ENCODE measurements around the gene C3orf52. TPM values are rescaled to one million over a fixed set of nuclear protein-coding genes. Genes with fewer than 3 reads are reported as not detected.

C3orf52 gene
- polyA plus RNA-seq, 1 donor from 2014 or later, result 0.21 TPM

DNA sequence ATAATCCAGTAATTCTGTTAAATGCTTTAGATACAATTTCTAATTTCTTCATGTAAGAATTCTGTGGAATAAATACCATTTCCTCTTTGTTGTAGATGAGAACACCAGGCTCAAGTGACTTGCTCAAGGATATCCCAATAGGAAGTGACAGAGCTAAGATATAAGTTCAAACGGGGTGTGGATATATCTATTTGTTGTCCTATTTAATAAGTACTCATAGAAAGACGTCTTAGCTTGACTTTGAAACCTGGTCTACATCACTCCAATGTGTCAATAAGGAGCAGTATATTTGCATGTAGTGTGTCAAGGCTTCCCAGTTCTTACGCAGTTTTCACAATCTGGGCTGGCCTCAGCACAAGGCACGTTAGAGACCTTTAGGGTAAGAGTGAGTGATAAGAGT, 51.6 kb downstream of the C3orf52 start:
- H3F3A ChIP-seq (ENCODE audit: insufficient read depth, low read length, poor library complexity, severe bottlenecking), result no peaks in the 10 kb centered on the region

DNA sequence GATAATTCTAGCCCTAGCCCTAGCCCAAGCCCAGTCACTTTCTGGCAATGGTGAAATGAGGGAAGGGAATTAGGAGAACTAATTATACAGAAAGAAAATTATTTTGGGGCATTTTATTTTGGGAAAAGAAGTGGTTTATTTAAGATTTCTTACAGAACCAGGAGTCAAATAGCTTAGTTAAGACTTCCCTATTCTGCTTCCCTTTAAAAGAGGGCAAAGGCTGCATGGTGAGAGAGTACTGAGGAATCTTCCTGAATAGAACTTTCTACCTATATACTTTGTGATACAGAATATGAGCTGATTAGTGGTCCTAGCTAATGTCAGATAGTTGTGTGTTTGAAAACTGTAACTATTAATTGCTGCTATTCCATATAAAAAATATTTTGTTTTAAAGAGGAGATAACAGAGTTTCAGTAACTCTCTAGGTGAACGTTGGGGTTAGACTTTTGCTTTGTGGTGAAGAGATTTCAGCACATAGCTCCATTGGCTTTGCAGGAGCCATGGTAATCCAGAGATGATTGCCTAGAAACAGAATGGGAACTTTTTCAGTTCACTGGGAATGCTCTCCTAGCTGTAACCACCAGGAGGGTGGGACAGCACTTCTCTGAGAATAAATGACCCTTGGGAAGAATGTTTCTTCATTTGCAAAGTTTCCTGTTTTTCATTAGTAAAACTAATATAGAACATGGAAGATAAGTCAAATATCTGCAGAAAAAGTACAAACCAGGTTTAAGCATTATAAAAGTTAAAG, 52.2 kb downstream of the C3orf52 start:
- H3K9me2 ChIP-seq (ENCODE audit: insufficient read depth, low read length), result no peaks in the 10 kb centered on the region
- H3K36me3 ChIP-seq (ENCODE audit: insufficient read depth, low read length), result no peaks in the 10 kb centered on the region
- no peak overlapping the region for H3K27ac ChIP-seq (ENCODE audit: low read length)
- TF ChIP-seq EZH2 (IDR thresholded peaks at IDR 0.05; ENCODE audit: borderline replicate concordance, insufficient read depth, low read length, poor library complexity, severe bottlenecking) (no peak), EP300 (conservative IDR thresholded peaks at IDR 0.05; ENCODE audit: poor library complexity, severe bottlenecking) (no peak), POLR2AphosphoS5 (IDR thresholded peaks at IDR 0.05) (no peak), SMC3 (conservative IDR thresholded peaks at IDR 0.05; ENCODE audit: poor library complexity) (no peak), TAF1 (IDR thresholded peaks at IDR 0.05; ENCODE audit: low read depth) (no peak), MXI1 (conservative IDR thresholded peaks at IDR 0.05; ENCODE audit: poor library complexity, severe bottlenecking) (no peak), RAD21 (conservative IDR thresholded peaks at IDR 0.05) (no peak)
- TF ChIP-seq, protein P1, sequence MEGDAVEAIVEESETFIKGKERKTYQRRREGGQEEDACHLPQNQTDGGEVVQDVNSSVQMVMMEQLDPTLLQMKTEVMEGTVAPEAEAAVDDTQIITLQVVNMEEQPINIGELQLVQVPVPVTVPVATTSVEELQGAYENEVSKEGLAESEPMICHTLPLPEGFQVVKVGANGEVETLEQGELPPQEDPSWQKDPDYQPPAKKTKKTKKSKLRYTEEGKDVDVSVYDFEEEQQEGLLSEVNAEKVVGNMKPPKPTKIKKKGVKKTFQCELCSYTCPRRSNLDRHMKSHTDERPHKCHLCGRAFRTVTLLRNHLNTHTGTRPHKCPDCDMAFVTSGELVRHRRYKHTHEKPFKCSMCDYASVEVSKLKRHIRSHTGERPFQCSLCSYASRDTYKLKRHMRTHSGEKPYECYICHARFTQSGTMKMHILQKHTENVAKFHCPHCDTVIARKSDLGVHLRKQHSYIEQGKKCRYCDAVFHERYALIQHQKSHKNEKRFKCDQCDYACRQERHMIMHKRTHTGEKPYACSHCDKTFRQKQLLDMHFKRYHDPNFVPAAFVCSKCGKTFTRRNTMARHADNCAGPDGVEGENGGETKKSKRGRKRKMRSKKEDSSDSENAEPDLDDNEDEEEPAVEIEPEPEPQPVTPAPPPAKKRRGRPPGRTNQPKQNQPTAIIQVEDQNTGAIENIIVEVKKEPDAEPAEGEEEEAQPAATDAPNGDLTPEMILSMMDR (IDR thresholded peaks at IDR 0.05; ENCODE audit: poor library complexity, severe bottlenecking), result no peak
- TF ChIP-seq, protein P2, sequence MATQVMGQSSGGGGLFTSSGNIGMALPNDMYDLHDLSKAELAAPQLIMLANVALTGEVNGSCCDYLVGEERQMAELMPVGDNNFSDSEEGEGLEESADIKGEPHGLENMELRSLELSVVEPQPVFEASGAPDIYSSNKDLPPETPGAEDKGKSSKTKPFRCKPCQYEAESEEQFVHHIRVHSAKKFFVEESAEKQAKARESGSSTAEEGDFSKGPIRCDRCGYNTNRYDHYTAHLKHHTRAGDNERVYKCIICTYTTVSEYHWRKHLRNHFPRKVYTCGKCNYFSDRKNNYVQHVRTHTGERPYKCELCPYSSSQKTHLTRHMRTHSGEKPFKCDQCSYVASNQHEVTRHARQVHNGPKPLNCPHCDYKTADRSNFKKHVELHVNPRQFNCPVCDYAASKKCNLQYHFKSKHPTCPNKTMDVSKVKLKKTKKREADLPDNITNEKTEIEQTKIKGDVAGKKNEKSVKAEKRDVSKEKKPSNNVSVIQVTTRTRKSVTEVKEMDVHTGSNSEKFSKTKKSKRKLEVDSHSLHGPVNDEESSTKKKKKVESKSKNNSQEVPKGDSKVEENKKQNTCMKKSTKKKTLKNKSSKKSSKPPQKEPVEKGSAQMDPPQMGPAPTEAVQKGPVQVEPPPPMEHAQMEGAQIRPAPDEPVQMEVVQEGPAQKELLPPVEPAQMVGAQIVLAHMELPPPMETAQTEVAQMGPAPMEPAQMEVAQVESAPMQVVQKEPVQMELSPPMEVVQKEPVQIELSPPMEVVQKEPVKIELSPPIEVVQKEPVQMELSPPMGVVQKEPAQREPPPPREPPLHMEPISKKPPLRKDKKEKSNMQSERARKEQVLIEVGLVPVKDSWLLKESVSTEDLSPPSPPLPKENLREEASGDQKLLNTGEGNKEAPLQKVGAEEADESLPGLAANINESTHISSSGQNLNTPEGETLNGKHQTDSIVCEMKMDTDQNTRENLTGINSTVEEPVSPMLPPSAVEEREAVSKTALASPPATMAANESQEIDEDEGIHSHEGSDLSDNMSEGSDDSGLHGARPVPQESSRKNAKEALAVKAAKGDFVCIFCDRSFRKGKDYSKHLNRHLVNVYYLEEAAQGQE (IDR thresholded peaks at IDR 0.05; ENCODE audit: borderline replicate concordance), result no peak
- no peaks in the 10 kb centered on the region for H3K27me3 ChIP-seq (ENCODE audit: insufficient read depth, low read depth, low read length)
- H4K20me1 ChIP-seq (ENCODE audit: insufficient read depth), result no peaks in the 10 kb centered on the region
- no peak overlapping the region for H2AFZ ChIP-seq (ENCODE audit: low read depth, low read length)
- no peak overlapping the region for H3K4me3 ChIP-seq (ENCODE audit: low read length)
- no peaks in the 10 kb centered on the region for H3F3A ChIP-seq (ENCODE audit: insufficient read depth, low read length, poor library complexity, severe bottlenecking)
- H3K4me2 ChIP-seq (ENCODE audit: low read length), result no peak overlapping the region
- no peaks in the 10 kb centered on the region for H3K9me3 ChIP-seq (ENCODE audit: low read length)
- H3K79me2 ChIP-seq (replicated peaks; ENCODE audit: insufficient read depth, low read length), result no peaks in the 10 kb centered on the region
- H3K9ac ChIP-seq (ENCODE audit: low read length), result no peak overlapping the region

More for the DNA sequence above, 51.6 kb downstream of the C3orf52 start:
- Histone ChIP-seq H2AFZ (ENCODE audit: low read depth, low read length) (no peak overlapping the region), H3K27me3 (ENCODE audit: insufficient read depth, low read depth, low read length) (no peaks in the 10 kb centered on the region), H4K20me1 (ENCODE audit: insufficient read depth) (no peaks in the 10 kb centered on the region), H3K9me3 (ENCODE audit: low read length) (no peaks in the 10 kb centered on the region), H3K9me2 (ENCODE audit: insufficient read depth, low read length) (no peaks in the 10 kb centered on the region), H3K27ac (ENCODE audit: low read length) (no peak overlapping the region), H3K36me3 (ENCODE audit: insufficient read depth, low read length) (no peaks in the 10 kb centered on the region), H3K4me2 (ENCODE audit: low read length) (no peak overlapping the region), H3K79me2 (replicated peaks; ENCODE audit: insufficient read depth, low read length) (no peaks in the 10 kb centered on the region), H3K4me3 (ENCODE audit: low read length) (no peak overlapping the region), H3K9ac (ENCODE audit: low read length) (no peak overlapping the region)
- TF ChIP-seq TAF1 (IDR thresholded peaks at IDR 0.05; ENCODE audit: low read depth) (no peak), EZH2 (IDR thresholded peaks at IDR 0.05; ENCODE audit: borderline replicate concordance, insufficient read depth, low read length, poor library complexity, severe bottlenecking) (no peak), POLR2AphosphoS5 (IDR thresholded peaks at IDR 0.05) (no peak)
- TF ChIP-seq, protein P1 (IDR thresholded peaks at IDR 0.05; ENCODE audit: poor library complexity, severe bottlenecking), result no peak
- TF ChIP-seq, protein P2 (IDR thresholded peaks at IDR 0.05; ENCODE audit: borderline replicate concordance), result no peak
